Gastroesophageal sphincter (tissue), 3 donors: Measurements from ENCODE around the gene SSBP3.

ENCODE experiments used
- CTCF ChIP-seq, 4 experiments: fragments of 200-600 bp in 2 of 4; fragments of 450-650 bp in 2 of 4; sonication (generic) in 1 of 4; IDR thresholded peaks; one replicate each; pipeline ENCODE4 v1.5.1; 2017 to 2019; ENCODE audit warnings: antibody characterized with exemption in 4 of 4, mild to moderate bottlenecking in 2 of 4, moderate library complexity in 2 of 4
- EP300 ChIP-seq: sonication (generic); formaldehyde crosslinking; IDR thresholded peaks from one replicate; pipeline ENCODE4 v1.6.1; 2017; ENCODE audit warnings: antibody characterized with exemption, mild to moderate bottlenecking
- POLR2AphosphoS5 ChIP-seq: sonication (generic); formaldehyde crosslinking; IDR thresholded peaks from one replicate; pipeline ENCODE4 v1.6.1; 2017; ENCODE audit warnings: antibody characterized with exemption

GRCh38 chr1:54396261-54396933, 9.8 kb downstream of the SSBP3 start:
- TF ChIP-seq CTCF (IDR thresholded peaks at IDR 0.05) (no peak), POLR2AphosphoS5 (no peak), EP300 (no peak)
